ENCODE data around the gene GBP7. TPM values are rescaled to one million over a fixed set of nuclear protein-coding genes. Genes with fewer than 3 reads are reported as not detected.
"Not testable (repeated sequence)": the region's sequence is repeated elsewhere in the genome, so short reads cannot be mapped to it uniquely, and the experiment has no call there.

GBP7 gene, protein sequence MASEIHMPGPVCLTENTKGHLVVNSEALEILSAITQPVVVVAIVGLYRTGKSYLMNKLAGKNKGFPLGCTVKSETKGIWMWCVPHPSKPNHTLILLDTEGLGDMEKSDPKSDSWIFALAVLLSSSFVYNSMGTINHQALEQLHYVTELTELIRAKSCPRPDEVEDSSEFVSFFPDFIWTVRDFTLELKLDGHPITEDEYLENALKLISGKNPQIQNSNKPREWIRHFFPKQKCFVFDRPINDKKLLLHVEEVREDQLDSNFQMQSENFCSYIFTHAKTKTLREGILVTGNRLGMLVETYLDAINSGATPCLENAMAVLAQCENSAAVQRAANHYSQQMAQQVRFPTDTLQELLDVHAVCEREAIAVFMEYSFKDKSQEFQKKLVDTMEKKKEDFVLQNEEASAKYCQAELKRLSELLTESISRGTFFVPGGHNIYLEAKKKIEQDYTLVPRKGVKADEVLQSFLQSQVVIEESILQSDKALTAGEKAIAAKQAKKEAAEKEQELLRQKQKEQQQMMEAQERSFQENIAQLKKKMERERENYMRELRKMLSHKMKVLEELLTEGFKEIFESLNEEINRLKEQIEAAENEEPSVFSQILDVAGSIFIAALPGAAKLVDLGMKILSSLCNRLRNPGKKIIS
- total RNA-seq (2014; rRNA removed; shearing (Covaris generic)): not detected in 2 replicates

DNA sequence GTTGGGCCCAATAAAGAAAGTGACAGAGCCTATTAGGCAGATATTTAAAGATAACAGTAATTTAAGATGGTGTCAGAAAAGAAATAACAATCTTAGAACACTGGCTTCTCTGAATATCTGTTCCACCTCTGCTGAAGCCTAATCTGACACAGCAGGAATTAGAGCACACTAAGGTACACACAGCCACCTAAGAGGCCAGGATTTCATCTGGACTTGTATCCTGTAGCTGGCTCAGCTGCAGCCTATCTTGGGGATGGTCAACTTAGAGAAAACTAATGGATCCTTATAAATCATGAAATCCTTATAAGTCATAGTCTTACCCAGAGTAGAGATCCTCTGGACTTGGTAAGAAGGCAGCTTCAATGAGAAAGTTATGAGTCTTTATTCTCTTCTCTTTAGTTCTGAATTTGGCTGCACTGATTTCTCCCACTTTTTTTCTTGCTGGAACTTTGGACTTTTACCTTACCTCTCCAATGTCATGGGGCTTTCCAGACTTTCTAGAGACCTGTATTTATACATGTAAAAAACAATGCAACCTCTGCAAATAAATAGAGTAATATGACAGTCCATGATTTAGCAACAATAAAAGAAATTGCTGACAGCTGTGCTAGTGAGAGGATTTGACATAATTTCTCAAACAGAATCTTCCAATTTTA, at the start of gene GBP7:
TSS of gene GBP7 (minus strand) at position 403 of the 656 bp plus-strand sequence. CDS start 4,068 bp downstream, outside the sequence.
- Histone ChIP-seq H3K4me3 (ENCODE audit: insufficient read depth, low read depth, low read length) (no peak within 1 kb of the TSS), H3K27me3 (ENCODE audit: control insufficient read depth, insufficient read depth, low read length) (no peaks in the 10 kb centered on the region), H3K36me3 (replicated peaks; ENCODE audit: control insufficient read depth, insufficient read depth, low read length) (no peaks in the 10 kb centered on the region)
- no peak for DNase-seq

GRCh38 chr1:89221341-89221740, 45.5 kb upstream of the GBP7 start:
- Histone ChIP-seq H3K4me3 (ENCODE audit: insufficient read depth, low read depth, low read length) (no peak overlapping the region), H3K27me3 (ENCODE audit: control insufficient read depth, insufficient read depth, low read length) (no peaks in the 10 kb centered on the region), H3K36me3 (replicated peaks; ENCODE audit: control insufficient read depth, insufficient read depth, low read length) (no peaks in the 10 kb centered on the region)
- no peak for DNase-seq

GRCh38 chr1:89219851-89220250, 44.0 kb upstream of the GBP7 start:
- H3K4me3 ChIP-seq (ENCODE audit: insufficient read depth, low read depth, low read length); H3K36me3 ChIP-seq (replicated peaks; ENCODE audit: control insufficient read depth, insufficient read depth, low read length); H3K27me3 ChIP-seq (ENCODE audit: control insufficient read depth, insufficient read depth, low read length); DNase-seq: not testable (repeated sequence)

DNA sequence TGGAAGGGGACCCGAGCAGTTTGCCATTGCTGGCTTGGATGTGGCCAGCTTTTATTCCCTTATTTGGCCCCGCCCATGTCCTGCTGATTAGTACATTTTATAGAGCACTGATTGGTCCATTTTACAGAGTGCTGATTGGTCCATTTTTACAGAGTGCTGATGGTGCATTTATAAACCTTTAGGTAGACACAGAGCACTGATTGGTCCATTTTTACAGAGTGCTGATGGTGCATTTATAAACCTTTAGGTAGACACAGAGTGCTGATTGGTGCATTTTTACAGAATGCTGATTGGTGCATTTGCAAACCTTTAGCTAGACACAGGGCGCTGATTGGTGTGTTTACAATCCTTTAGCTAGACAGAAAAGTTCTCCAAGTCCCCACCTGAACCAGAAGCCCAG, 43.1 kb upstream of the GBP7 start:
- H3K36me3 ChIP-seq (replicated peaks; ENCODE audit: control insufficient read depth, insufficient read depth, low read length); H3K4me3 ChIP-seq (ENCODE audit: insufficient read depth, low read depth, low read length); H3K27me3 ChIP-seq (ENCODE audit: control insufficient read depth, insufficient read depth, low read length); DNase-seq: not testable (repeated sequence)

GRCh38 chr1:89213347-89213746, 37.5 kb upstream of the GBP7 start:
- no peaks in the 10 kb centered on the region for H3K27me3 ChIP-seq (ENCODE audit: control insufficient read depth, insufficient read depth, low read length)
- no peaks in the 10 kb centered on the region for H3K36me3 ChIP-seq (replicated peaks; ENCODE audit: control insufficient read depth, insufficient read depth, low read length)
- no peak overlapping the region for H3K4me3 ChIP-seq (ENCODE audit: insufficient read depth, low read depth, low read length)
- DNase-seq: no peak

DNA sequence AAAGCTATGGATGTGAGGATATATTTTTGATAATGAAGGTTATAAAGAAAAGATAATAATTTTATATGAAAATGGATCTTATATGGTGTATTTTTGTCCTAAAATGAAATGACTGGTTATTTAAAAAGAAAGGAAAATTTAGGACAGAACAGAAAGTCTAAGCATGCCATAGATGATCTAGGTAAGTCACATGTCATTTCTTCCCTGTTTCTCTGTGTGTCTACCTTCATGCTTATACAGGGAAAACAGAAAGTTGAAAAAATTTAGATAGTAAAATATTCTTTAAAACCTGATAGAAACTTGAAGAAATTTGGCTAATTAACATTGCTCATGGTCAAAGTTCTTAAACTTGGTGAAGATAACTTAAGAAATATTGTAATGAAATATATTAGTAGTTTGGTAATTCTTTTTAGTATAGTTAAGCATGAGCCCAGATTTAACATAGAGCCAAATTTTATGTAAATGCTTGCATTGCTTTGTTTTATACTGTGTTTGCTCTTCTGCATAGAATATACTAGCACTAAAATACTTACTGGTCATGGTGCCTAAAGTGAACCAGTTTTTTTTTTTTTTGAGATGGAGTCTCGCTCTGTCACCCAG, 35.3 kb upstream of the GBP7 start:
- Histone ChIP-seq H3K36me3 (replicated peaks; ENCODE audit: control insufficient read depth, insufficient read depth, low read length) (no peaks in the 10 kb centered on the region), H3K4me3 (ENCODE audit: insufficient read depth, low read depth, low read length) (no peak overlapping the region), H3K27me3 (ENCODE audit: control insufficient read depth, insufficient read depth, low read length) (no peaks in the 10 kb centered on the region)
- no peak for DNase-seq

DNA sequence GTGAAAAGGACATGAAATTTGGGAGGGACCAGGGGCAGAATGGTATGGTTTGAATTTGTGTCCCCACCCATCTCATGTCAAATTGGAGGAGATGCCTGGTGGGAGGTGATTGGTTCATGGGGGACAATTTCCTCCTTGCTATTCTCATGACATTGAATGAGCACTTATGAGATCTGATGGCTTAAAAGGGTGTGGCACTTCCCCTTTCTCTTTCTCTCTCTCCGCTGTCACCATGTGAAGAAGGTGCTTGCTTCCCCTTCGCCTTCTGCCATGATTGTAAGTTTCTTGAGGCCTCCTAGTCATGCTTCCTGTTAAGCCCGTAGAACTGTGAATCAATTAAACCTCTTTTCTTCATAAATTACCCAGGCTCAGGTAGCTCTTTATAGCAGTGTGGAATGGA, 30.6 kb upstream of the GBP7 start:
- Histone ChIP-seq H3K4me3 (ENCODE audit: insufficient read depth, low read depth, low read length) (no peak overlapping the region), H3K27me3 (ENCODE audit: control insufficient read depth, insufficient read depth, low read length) (no peaks in the 10 kb centered on the region), H3K36me3 (replicated peaks; ENCODE audit: control insufficient read depth, insufficient read depth, low read length) (no peaks in the 10 kb centered on the region)
- no peak for DNase-seq

- DNase-seq: no peak
- H3K4me3 ChIP-seq (ENCODE audit: insufficient read depth, low read depth, low read length): no peak overlapping the region
- H3K27me3 ChIP-seq (ENCODE audit: control insufficient read depth, insufficient read depth, low read length): no peaks in the 10 kb centered on the region
- no peaks in the 10 kb centered on the region for H3K36me3 ChIP-seq (replicated peaks; ENCODE audit: control insufficient read depth, insufficient read depth, low read length)
Measured at GRCh38 chr1:89203166-89203565, 27.4 kb upstream of the GBP7 start.

DNA sequence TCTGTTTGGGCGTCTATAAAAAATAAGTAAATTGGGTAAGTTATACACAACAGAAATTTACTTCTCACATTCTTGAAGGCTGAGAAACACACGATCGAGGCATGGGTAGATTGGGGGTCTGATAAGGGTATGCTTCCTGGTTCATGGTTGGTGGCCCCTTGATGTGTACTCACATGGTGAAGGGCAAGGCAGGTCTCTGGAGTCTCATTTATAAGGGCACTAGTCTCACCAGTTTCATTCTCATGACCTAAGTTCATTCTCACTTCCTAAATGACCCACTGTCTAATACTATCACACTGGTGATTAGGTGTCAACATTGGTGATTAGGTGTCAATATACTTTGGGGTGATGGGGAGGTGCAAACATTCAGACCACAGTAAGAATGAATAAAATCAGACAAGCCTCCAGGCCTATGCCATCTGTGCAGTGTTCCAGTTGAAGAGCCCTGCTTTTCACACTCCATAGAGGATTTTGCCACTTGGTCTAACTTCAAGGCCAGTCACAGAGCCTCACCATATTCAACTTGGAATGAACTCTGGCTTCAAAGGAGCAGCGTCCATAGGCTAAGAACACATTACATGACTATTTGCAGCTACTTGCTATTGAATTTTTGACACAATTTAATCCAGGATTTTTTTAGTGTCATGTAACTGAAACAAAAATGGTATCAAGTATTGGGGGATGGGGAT, 25.4 kb upstream of the GBP7 start:
- Histone ChIP-seq H3K27me3 (ENCODE audit: control insufficient read depth, insufficient read depth, low read length) (no peaks in the 10 kb centered on the region), H3K4me3 (ENCODE audit: insufficient read depth, low read depth, low read length) (no peak overlapping the region), H3K36me3 (replicated peaks; ENCODE audit: control insufficient read depth, insufficient read depth, low read length) (no peaks in the 10 kb centered on the region)
- DNase-seq: no peak

DNA sequence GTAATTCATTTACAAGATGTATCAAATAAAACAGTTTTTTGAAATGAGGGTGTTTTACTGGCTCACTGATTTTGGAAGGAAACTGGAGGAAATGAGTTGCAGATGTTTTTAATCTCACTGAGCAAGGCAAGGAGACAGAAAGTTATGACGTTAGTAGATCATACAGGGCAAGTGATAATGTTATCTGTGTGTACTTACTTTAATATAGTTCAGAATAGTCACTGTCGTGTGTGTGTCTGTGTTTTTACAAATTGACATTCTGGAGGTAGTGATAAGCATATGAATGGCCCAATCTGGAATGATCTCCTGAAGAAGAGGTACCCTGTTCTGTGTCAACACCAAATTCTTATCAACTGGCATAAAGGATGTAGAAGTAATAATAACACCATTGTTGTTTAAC, 24.9 kb upstream of the GBP7 start:
- no peak for DNase-seq
- Histone ChIP-seq H3K4me3 (ENCODE audit: insufficient read depth, low read depth, low read length) (no peak overlapping the region), H3K27me3 (ENCODE audit: control insufficient read depth, insufficient read depth, low read length) (no peaks in the 10 kb centered on the region), H3K36me3 (replicated peaks; ENCODE audit: control insufficient read depth, insufficient read depth, low read length) (no peaks in the 10 kb centered on the region)

DNA sequence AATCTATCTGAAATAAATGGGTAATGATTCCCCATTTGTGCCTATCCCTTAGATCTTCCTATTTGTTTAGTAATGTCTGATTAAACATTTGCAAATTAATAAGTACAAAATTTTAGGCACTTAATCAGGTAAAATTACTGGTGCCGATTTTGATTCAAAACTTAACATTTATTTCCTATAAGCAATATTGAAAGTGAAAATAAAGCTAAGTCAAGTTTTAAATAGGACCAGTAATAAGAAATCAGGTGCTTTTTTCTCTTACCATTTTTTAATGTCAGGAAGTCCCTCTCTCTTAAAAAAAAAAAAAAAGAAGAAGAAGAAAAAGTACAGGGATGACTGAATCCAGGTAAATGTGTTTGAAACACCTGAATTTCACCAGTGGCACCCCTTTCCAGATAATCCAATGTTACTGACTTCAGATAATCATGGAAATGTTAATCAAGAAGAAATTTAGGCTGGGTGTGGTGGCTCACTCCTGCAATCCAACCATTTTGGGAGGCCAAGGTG, 23.8 kb upstream of the GBP7 start:
- no peaks in the 10 kb centered on the region for H3K27me3 ChIP-seq (ENCODE audit: control insufficient read depth, insufficient read depth, low read length)
- DNase-seq: no peak
- H3K36me3 ChIP-seq (replicated peaks; ENCODE audit: control insufficient read depth, insufficient read depth, low read length): no peaks in the 10 kb centered on the region
- no peak overlapping the region for H3K4me3 ChIP-seq (ENCODE audit: insufficient read depth, low read depth, low read length)

DNA sequence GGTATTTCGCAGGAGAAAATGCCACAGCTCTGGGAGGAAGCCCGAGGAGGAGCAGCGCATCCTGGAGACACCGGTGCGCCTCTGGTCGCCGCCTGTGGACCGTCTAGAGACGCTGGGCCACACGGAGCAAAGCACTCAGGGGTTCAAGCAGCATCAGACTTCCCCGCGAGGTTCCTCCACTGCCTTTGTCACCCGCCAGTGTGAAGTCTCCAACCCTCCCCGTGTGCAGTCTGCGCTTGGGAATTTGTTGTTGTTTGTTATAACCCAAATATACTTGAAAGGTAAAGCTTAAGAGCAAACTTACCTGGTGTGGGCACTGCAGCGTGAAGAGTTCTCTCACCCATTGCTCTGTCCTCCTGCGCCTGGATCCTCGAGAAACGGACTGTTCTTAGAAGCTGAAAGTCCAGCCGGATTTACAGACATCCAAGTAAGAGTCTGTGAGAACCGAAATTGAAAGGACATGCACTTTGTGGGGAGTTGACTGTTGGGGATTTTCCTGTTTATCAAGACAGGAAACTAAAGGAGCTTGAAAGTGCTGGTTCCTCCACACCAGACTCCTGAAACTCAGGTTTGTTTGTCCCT, 22.8 kb upstream of the GBP7 start, which contains the start of gene GBP4:
TSS of gene GBP4 (minus strand) at position 452 of the 582 bp plus-strand sequence. CDS start at position 344, 108 bp downstream.
- no peak for DNase-seq
- Histone ChIP-seq H3K36me3 (replicated peaks; ENCODE audit: control insufficient read depth, insufficient read depth, low read length) (no peaks in the 10 kb centered on the region), H3K4me3 (ENCODE audit: insufficient read depth, low read depth, low read length) (no peak within 1 kb of the TSS), H3K27me3 (ENCODE audit: control insufficient read depth, insufficient read depth, low read length) (no peaks in the 10 kb centered on the region)

- no peak overlapping the region for H3K4me3 ChIP-seq (ENCODE audit: insufficient read depth, low read depth, low read length)
- no peaks in the 10 kb centered on the region for H3K36me3 ChIP-seq (replicated peaks; ENCODE audit: control insufficient read depth, insufficient read depth, low read length)
- no peaks in the 10 kb centered on the region for H3K27me3 ChIP-seq (ENCODE audit: control insufficient read depth, insufficient read depth, low read length)
- DNase-seq: no peak
Measured at GRCh38 chr1:89198081-89198480, 22.3 kb upstream of the GBP7 start.

DNA sequence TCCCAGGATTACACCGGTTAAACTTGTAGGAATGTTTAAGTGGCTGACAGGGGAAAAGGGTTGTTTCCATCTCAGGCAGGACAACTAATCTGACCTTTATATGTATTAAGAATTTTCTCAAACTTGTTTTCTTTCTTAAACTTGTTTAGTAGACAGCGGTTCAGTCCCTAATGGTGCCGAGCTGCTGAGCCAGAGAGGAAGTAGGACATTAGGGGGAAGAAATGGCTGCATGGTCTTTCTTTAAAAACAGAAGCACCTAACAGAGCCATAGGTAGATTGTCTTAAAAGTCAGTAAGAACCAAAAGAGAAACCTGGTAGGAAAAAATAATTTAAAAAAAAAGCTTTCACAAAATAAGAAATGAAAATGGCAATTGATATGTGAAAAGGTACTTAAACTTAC, 19.7 kb upstream of the GBP7 start:
- Histone ChIP-seq H3K27me3 (ENCODE audit: control insufficient read depth, insufficient read depth, low read length) (no peaks in the 10 kb centered on the region), H3K36me3 (replicated peaks; ENCODE audit: control insufficient read depth, insufficient read depth, low read length) (no peaks in the 10 kb centered on the region), H3K4me3 (ENCODE audit: insufficient read depth, low read depth, low read length) (no peak overlapping the region)
- no peak for DNase-seq
